GM21723 (cell line): ENCODE data around the gene PLEKHM1.
"Not testable (repeated sequence)": the region's sequence is repeated elsewhere in the genome, so short reads cannot be mapped to it uniquely, and the experiment has no call there.

ENCODE experiments used
- ATAC-seq: cut with Tn5 transposase; IDR thresholded peaks from one replicate; pipeline ENCODE4 v1.9.1; 2021; ENCODE audit warnings: mild to moderate bottlenecking, moderate library complexity; ENCODE audit not compliant: unreplicated experiment

Gene PLEKHM1

DNA sequence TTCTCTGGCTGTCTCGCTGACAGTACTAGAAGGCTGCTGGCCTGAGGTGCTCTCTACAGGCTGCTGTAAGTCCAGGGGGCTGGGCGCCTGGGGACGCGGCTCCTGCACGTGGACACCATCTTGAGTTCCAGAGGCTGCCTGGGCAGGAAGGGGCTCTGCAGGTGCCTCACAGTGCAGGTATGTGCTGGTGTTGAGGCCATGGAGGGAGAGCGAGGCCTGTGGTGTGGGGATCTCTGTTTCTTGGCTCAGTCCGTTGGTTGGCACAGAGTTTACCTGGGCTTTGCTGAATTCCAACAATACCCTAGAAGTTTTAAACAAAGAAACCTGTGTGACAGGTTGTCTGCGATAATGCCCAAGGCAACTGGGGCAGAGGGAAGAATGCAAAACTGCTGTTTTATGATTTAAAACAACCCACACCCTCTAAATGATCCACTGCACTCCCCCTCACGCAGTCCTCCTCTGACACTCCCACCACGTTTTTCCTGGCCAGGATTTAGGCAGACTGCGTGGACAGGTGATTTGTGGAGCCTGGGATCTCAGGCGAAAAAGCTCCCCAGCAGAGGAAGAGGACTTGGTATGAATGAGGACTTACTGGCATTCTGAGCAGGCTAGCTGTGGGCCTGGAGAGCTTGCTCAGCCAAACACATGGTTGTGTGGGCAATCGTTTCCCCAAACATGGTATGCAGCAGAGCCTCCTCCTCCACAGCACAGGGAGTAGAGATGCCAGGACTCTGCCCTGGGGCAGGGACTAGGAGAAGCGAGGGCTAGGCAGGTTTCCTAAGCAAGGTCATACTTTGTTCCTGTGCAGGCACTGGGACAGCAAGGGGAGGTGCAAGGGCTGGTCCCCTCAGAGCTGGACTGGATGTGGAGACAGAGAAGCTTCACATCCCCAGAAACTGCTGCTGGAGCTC lies 22.0 kb downstream of the PLEKHM1 start:
- not testable (repeated sequence) for ATAC-seq

DNA sequence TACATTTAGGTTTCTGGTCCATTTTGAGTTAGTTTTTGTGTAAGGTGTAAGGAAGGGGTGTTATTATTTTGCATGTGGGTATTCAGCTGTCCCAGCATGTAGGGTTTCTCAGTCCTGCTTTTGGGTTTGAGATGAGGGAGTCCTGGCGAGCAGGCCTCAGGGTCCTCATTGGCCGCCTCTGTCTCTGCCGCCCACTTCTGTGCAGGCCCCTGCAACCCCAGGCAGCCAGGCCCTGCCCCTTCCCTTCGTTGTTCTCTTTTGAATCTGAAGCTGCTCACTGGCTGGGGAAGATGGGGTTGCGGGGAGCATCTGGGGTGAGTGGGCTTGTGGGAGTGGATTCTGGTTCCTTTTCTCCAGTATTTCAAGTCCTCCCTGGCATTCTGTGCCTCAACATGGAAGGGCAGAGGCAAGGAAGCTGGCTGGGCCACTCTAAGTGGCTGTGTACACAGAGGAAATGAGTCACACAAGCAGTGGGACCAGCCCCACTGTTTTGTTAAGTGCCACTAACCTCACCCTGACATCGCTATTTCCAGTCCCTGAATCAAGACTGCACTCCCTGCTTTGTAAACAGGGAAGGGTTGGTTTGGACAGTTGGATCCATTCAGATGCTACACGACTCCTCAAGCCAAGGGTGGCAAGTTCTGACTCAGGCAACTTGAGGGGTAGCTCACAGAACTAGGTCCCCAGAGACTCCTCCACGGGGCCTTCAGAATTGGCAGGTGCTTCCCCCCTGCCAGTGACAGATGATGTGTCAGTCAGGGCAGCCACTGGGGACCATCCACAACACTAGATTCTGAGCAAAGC lies 28.8 kb downstream of the PLEKHM1 start:
- ATAC-seq: not testable (repeated sequence)

DNA sequence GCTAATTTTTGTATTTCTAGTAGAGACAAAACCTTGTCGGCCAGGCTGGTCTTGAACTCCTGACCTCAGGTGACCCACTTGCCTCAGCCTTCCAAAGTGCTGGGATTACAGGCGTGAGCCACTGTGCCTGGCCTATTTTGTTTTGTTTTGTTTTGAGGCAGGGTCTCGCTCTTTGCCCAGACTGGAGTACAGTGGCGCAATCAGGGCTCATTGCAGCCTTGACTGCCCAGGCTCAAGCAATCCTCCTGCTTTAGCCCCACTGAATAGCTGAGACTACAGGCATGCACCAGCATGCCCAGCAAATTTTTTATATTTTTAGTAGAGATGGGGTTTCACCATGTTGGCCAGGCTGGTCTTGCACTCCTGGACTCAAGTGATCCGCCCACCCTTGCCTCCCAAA lies 30.1 kb downstream of the PLEKHM1 start:
- ATAC-seq: not testable (repeated sequence)

DNA sequence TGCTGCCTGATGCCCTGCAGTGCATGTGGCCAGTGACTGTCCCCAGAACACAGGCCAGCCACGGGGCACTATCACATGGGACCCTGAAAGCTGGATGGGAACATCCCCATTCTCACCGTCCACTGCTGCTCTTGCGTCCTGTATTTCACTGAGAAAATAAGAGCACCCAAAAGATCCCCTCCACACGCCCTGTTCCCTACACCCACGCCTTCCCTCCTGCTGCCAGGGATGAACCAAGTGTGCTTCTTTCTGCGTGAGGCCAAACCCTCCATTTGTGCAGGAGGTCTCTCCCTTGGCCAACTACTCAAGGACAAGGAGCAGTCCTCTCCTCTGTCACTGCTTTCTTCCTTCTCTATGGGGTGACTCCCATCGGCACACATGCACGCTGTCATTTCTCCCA lies 36.2 kb downstream of the PLEKHM1 start:
- not testable (repeated sequence) for ATAC-seq

DNA sequence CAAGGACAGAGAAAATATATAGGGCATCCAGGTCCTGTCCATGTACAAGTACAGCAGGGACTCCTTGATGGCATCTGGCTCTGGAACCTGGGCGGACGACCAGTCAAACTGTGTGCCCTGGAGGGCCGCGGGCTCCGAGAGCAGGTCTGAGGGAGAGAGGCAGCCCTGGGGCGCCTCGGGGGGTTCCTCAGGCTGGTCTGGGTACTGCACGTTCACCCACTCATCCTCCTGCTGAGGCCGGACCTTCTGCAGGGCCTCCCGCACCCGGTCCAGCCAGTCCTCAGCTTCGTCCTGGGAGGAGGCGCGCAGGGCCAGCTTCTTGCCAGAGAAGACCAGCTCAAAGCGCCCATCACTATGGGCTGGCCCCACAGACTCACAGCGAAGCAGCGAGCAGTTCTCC lies 36.8 kb downstream of the PLEKHM1 start:
- not testable (repeated sequence) for ATAC-seq

DNA sequence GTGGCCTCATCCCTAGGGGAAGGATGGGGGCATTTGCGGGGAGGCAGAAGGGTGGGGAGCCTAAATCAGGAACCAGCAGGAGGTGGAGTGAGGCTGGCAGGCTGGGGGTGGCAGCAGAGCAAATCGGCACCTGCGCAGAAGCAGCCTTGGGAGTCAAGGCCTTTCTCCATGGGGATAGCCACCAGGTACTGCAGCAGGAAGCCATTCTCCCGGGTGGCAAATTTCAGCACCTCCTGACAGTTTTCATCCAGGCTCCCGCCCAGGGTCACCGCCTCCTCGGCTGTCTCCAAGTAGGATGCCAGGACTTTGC lies 37.3 kb downstream of the PLEKHM1 start:
- not testable (repeated sequence) for ATAC-seq

DNA sequence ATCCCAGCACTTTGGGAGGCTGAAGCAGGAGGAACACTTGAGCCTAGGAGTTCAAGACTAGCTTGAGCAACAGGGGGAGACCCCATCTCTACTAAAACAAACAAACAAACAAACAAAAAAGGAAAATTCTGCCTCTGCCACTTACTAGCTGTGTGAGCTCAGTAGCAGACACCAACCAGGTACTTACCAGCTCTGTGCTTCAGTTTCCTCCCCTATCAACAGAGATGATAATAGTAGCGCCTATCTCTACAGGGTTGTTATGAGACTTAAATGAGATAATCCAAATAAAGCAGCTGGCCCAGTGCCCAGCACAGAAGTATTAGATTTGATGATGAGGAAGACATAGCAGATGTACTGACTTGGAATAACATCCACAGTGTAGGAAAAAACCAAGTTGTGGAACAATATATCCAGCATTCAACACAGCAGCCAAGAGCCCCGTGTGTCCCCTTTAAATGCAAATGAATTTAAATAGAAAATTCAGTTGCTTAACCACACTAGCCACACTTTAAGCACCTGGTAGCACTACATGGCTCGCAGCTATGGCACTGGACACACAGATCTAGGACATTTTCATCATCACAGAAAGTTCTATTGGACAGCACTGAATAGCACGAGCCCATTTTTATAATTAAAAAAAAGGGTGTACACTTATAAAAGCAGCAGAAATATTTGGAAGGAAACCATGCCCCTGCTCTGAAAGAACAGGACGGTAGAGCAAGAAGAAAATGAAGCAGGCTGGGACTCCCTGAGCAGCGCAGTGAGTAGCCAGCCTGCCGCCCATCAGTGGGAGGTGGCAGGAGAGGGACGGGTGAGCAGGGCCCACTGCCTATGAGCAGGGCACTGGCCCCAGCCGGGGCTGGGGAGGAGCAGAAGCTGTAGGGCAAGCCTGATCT lies 37.9 kb downstream of the PLEKHM1 start:
- ATAC-seq: not testable (repeated sequence)

DNA sequence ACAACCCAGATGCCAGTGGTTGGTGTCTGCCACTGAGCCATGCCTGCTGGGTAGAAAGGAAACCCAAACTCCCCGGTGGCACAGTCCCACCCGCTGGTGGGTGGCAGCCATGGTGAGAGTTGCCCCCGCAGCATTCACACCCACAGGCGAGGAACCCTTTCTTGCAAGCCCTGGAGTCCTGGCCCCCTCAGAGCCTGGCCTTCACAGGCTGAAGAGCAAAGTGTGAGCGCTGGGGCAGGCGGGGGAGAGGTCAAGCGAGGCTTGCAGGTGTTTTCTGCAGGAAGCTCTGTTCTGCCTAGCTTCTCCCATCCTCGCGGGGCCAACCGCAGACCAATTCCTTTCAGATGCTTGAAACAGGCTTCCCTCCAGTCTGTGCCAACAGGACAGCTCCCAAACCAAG lies 38.9 kb downstream of the PLEKHM1 start:
- not testable (repeated sequence) for ATAC-seq

DNA sequence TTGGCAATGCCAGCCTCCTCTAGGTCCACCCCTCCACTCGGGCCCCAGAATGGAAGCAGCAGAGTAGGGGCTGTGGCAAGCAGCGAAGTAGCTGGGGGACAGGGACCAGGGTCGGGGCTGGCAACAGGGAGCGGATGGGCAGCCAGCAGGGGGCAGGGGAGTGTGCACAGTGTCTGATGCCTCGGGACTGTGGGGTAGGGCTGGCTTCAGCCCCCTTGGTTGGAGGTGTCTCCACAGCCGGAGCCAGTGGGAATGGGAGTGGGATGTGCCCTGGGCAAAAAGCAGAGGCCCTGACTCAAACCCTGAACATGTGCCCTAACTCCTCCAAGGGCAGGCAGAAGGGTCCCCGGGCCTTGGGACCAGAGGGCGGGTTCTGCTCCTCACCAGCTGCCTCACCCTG lies 39.4 kb downstream of the PLEKHM1 start:
- ATAC-seq: no peak

DNA sequence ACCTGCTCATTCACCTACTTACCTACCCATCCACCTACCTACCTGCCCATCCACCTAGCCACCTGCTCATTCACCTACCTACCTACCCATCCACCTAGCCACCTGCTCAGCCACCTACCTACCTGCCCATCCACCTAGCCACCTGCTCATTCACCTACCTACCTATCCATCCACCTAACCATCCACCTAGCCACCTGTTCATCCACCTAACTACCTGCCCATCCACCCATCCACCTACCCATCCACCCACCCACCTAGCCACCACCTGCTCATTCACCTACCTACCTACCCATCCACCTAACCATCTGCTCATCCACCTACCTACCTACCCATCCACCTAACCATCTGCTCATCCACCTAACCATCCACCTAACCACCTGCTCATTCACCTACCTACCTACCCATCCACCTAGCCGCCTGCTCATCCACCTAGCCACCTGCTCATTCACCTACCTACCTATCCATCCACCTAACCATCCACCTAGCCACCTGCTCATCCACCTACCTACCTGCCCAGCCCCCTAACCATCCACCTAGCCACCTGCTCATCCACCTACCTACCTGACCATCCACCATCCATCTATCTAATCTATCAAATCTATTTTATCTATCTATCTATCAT lies 40.7 kb downstream of the PLEKHM1 start:
- not testable (repeated sequence) for ATAC-seq

DNA sequence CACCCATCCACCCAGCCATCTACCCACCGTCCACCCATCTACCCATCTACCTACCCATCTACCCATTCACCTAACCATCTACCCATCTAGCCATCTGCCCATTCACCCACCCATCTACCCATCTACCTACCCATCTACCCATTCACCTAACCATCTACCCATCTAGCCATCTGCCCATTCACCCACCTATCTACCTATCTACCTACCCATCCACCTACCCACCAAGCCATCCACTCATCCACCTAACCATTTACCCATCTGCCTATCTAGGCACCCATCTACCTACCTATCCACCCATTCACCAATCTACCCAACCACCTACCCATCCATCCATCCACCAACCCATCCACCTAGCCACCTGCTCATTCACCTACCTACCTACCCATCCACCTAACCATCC lies 41.3 kb downstream of the PLEKHM1 start:
- not testable (repeated sequence) for ATAC-seq

DNA sequence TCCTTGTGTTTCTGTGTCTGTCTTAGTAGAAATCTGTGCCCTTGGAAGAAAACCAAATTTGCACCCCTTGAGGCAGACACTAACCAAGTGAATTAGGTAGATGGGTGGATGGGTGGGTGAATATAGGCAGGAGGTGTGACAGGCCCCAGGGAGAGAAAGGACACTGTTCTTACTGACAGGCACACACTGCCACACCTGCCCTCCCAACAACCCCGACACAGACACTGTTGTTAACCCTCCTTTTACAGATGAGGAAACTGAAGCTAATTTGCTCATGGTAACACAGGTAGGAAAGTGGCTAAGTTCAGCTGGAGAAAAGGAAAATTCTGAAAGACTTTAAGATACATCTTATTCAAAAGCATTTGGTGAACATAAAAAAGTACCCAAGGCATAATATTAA lies 42.0 kb downstream of the PLEKHM1 start:
- ATAC-seq: not testable (repeated sequence)

DNA sequence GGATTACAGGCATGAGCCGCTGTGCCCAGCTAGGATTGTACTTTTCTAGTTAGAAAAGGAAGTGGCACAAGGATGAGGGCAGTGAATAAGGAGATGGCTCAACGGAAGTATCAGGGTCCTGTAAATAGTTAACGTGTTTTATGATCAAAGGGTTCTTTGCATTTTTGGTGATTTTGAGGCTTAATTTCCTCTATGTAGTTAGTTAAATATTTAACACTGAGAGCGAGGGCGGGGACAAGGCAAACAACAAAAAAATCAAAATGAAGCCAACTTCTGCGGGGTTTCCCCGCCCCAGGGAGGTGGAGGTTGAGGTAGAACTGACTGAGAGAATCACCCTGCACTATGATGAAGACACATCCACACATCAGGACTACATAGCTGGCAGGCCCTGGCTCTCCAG lies 42.5 kb downstream of the PLEKHM1 start:
- not testable (repeated sequence) for ATAC-seq

DNA sequence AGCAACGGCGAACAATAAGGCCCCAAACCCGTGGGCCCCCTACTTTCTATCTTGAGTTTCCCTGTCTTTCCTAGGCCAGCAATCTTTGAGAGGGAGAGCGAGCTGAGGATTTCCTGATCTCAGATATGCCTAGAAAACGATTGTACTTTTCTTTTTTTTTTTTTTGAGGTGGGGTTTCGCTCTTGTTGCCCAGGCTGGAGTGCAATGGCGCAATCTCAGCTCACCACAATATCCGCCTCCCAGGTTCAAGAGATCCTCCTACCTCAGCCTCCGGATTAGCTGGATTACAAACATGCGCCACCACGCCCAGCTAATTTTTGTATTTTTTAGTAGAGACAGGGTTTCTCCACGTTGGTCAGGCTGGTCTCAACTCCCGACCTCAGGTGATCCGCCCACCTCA lies 42.9 kb downstream of the PLEKHM1 start:
- not testable (repeated sequence) for ATAC-seq

DNA sequence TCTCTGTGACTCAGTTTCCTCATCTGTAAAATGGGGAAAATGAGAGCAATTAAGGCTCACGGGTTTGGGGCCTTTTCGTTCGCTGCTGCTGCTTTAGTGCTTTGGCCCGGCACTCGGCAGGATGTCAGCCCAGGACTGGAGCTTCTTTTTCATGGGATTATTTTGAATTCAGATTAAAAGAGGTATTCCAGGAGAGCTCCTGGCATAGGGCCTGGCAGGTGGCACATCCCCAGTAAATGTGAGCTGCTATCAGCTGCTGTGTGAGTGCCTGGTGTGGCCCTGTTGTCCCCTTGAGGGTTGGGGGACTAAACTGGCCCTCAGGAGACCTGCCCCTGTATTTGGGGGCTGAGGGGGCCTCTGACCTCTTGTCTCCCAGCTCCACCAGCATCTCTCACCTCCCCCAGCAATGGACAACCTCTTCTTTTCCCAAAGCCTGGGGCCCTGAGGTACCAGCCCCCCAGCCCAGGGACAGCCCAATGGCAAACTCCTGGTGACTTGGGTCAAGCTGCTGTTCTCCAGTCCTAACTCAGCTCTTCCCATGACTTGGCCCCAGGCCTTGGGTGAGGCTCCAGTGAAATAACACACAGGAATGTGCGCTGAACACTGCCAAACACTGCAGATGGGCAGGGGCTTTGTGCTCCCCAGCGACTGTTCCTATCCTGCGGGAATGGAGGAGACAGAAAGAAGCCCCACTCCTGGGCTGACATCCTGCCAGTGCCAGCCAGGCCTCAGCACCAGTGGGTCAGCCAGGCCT lies 43.5 kb downstream of the PLEKHM1 start:
- not testable (repeated sequence) for ATAC-seq

DNA sequence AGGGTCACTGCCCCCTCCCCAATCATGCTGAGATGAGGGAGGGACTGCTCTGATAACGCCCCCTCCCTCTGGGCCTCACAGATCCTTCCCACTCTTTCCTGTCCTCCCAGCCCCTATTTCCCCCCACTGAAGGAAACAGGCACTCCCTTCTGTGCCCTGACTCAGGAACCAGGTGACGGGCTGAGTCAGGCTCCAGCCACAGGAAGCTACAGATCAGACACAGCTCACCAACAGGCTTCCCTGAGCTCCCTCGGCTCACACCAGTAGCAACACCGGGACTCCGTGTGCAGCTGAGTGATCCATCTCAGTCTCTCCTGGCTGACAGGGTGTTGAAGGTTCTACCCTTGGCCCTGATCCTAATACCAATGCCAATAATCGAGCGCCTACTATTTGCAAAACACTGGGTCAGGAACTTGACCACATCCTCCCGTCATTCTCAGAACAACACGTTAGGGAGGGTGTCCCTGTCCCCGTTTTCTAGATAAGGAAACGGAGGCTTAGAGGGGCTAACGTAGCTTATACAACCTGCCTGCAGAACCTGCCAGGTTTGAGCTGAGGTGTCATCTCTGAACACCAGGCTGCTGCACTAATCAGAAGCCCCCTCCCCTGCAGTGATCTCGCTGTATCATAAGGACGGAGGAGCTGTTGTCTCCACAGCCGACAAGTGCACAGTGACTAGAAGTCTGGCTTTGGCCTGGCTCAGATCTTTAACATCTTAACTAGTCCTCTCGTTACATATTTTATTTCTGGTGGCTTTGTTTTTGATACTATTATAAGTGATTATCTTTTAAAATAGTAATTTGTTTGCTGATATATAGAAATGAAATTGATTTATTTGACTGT lies 44.4 kb downstream of the PLEKHM1 start:
- not testable (repeated sequence) for ATAC-seq

DNA sequence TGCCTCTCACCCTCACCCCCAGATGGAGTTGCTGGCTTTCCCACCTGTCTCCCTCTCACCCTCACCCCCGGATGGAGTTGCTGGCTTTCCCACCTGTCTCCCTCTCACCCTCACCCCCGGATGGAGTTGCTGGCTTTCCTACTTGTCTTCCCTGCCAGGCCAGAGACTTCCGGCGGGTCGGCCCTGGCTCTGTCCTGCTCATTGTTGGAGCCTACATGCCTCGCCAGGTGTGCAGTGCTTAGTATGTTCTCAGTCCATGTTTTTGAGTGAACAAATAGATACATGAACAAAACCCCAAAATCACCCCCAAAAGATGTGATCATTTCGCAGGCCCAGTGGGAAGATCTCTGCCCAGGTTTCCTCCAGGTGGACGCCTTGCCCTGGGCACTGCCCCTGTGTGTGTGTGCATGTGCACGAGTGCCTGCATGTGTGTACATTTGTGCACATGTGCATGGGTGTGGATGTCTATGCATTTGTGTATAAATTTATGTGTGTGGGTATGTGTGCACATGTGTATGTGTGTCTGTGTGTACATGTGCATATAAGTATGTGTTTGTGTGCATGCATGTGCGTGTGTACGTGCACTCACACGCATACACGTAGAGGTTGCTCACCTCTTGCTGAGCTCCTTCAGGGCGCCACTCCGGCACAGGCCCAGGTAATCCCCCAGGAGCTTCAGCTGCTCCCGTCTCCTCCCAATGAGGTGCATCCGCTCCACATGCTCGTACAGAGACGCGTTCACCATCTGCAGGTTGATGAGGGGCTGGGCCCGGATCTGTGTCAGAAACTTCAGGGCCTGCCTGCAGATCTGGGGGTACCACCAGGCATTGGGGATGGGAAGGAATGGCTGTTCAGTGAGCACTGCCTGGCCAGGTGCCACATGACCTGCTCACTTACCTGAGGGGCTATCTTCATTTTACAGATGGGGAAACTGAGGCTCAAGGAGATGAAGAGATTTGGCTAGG lies 45.4 kb downstream of the PLEKHM1 start:
- not testable (repeated sequence) for ATAC-seq

DNA sequence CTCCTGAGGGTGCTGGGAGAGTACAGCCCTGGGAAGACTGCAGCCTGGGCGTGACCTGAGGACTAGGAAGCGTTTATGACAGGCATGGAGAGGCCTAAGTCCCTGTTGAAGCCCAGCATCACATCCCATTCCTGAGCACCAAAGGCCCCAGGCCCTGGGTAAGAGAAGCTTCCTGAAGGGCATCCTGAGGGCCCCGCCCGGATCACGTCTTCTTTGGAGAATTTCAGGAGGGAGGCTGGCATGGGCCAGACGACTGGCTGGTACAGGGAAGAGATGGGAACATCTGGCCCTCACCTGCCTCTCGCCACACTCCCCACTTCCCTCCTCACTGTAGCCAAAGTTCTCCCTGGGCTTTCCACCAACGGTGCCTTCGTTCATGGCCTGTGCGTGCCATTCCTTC lies 46.2 kb downstream of the PLEKHM1 start:
- not testable (repeated sequence) for ATAC-seq
